NCI-H2227 (cell line): ENCODE results near the gene B3GNT5.

ENCODE experiments used
- DNase-seq: peaks from one replicate; lab custom pipeline; 2025; ENCODE audit not compliant: unreplicated experiment; lab: John Stamatoyannopoulos, UW

Gene B3GNT5

GRCh38 chr3:183317271-183317670 is 64.2 kb downstream of the B3GNT5 start:
- no peak for DNase-seq

GRCh38 chr3:183317886-183318865 is 65.1 kb downstream of the B3GNT5 start:
- DNase-seq = no peak

GRCh38 chr3:183318877-183319276 is 65.8 kb downstream of the B3GNT5 start:
- no peak for DNase-seq

- no peak for DNase-seq
Observed at GRCh38 chr3:183319371-183319770, 66.3 kb downstream of the B3GNT5 start.
